IMR-90 (cell line): ENCODE results near the gene DBN1. TPM values are rescaled to one million over a fixed set of nuclear protein-coding genes. Genes with fewer than 3 reads are reported as not detected.

Experiments
- ATAC-seq: fragments of 200-7000 bp; cut with Tn5 transposase; 2 replicates; pipeline ENCODE4 v1.9.1; 2020; ENCODE audit warnings: low read depth, mild to moderate bottlenecking, moderate library complexity
- BruUV-seq: library from RNA; stranded (reverse); fragments of 400-500 nt; replicated peaks from 2 replicates; lab custom pipeline; 2021; lab: Mats Ljungman, UMichigan
- CTCF ChIA-PET: fragments of 300-600 bp; formaldehyde crosslinking; extraction: SDS; loops from one replicate; lab custom pipeline; 2021; ENCODE audit warnings: antibody characterized with exemption; lab: Yijun Ruan, JAX
- POLR2A ChIA-PET: fragments of 300-600 bp; sonication (Branson Sonifier 250); formaldehyde crosslinking; loops from one replicate; lab custom pipeline; 2022; ENCODE audit warnings: antibody characterized with exemption; ENCODE audit not compliant: unreplicated experiment; lab: Charles Lee
- DNase-seq: peaks from one replicate; pipeline ENCODE4 v3.0.0; 2013
- H2AFZ ChIP-seq: replicated peaks from 2 replicates; pipeline ENCODE3; 2013; ENCODE audit warnings: low read length, mild to moderate bottlenecking; ENCODE audit not compliant: poor library complexity
- H2AK5ac ChIP-seq: 2 replicates; pipeline ENCODE4 v1.6.1; 2013; ENCODE audit warnings: low read depth, low read length, inconsistent platforms
- H2AK9ac ChIP-seq: replicated peaks from 2 replicates; pipeline ENCODE3; 2013; ENCODE audit warnings: mild to moderate bottlenecking, low read depth, low read length, moderate library complexity; ENCODE audit not compliant: poor library complexity
- H2BK120ac ChIP-seq: 2 replicates; pipeline ENCODE4 v1.6.1; 2013; ENCODE audit warnings: low read depth, low read length, inconsistent platforms
- H2BK15ac ChIP-seq: 3 replicates; pipeline ENCODE4 v1.6.1; 2013; ENCODE audit warnings: low read depth, low read length, inconsistent platforms
- H2BK20ac ChIP-seq: 2 replicates; pipeline ENCODE4 v1.6.1; 2013; ENCODE audit warnings: low read depth, mild to moderate bottlenecking, inconsistent platforms, low read length, moderate library complexity
- H2BK5ac ChIP-seq: 2 replicates; pipeline ENCODE4 v1.6.1; 2013; ENCODE audit warnings: mild to moderate bottlenecking, low read depth, low read length, inconsistent platforms; ENCODE audit not compliant: poor library complexity, severe bottlenecking
- H3K14ac ChIP-seq: replicated peaks from 2 replicates; pipeline ENCODE4 v1.6.1; 2013; ENCODE audit warnings: low read depth, low read length, inconsistent platforms
- H3K18ac ChIP-seq: 2 replicates; pipeline ENCODE4 v1.6.1; 2013; ENCODE audit warnings: low read depth, low read length, control low read depth
- H3K23ac ChIP-seq: 2 replicates; pipeline ENCODE4 v1.6.1; 2013; ENCODE audit warnings: low read depth, low read length, inconsistent platforms
- H3K27ac ChIP-seq: 2 replicates; pipeline ENCODE4 v1.5.1; 2013; ENCODE audit warnings: mild to moderate bottlenecking, control low read depth, low read length; ENCODE audit not compliant: insufficient read depth
- H3K27me3 ChIP-seq: 2 replicates; pipeline ENCODE4 v1.6.1; 2013; ENCODE audit warnings: low read length; ENCODE audit not compliant: control insufficient read depth, insufficient read depth
- H3K36me3 ChIP-seq: 2 replicates; pipeline ENCODE4 v1.6.1; 2013; ENCODE audit warnings: low read length, mixed read lengths; ENCODE audit not compliant: control insufficient read depth, insufficient read depth
- H3K4ac ChIP-seq: 2 replicates; pipeline ENCODE4 v1.6.1; 2013; ENCODE audit warnings: low read depth, low read length, inconsistent platforms
- H3K4me1 ChIP-seq: 2 replicates; pipeline ENCODE4 v1.6.1; 2013; ENCODE audit warnings: low read length, mixed read lengths; ENCODE audit not compliant: control insufficient read depth, insufficient read depth
- H3K4me2 ChIP-seq: 2 replicates; pipeline ENCODE4 v1.6.1; 2013; ENCODE audit warnings: low read depth, mild to moderate bottlenecking, control low read depth, low read length, moderate library complexity
- H3K4me3 ChIP-seq: 2 replicates; pipeline ENCODE4 v1.5.1; 2013; ENCODE audit warnings: low read depth, mild to moderate bottlenecking, control low read depth, low read length, moderate library complexity; ENCODE audit not compliant: insufficient read depth
- H3K56ac ChIP-seq: 2 replicates; pipeline ENCODE4 v1.6.1; 2013; ENCODE audit warnings: low read length, inconsistent platforms; ENCODE audit not compliant: insufficient read depth; ENCODE audit errors: extremely low read depth
- H3K79me1 ChIP-seq, 2 experiments: 2 replicates each; pipeline ENCODE4 v1.6.1; 2013; ENCODE audit warnings: low read length in 2 of 2, inconsistent platforms in 1 of 2, low read depth in 1 of 2
- H3K9ac ChIP-seq: 2 replicates; pipeline ENCODE4 v1.6.1; 2013; ENCODE audit warnings: low read depth, low read length, control low read depth
- H3K9me1 ChIP-seq: 2 replicates; pipeline ENCODE4 v1.6.1; 2013; ENCODE audit warnings: low read length, inconsistent platforms; ENCODE audit not compliant: insufficient read depth
- H3K9me3 ChIP-seq: 2 replicates; pipeline ENCODE4 v1.6.1; 2013; ENCODE audit warnings: low read length; ENCODE audit not compliant: control insufficient read depth, insufficient read depth
- H4K20me1 ChIP-seq: 2 replicates; pipeline ENCODE4 v1.6.1; 2013; ENCODE audit warnings: low read length, inconsistent platforms; ENCODE audit not compliant: insufficient read depth
- H4K5ac ChIP-seq: 2 replicates; pipeline ENCODE4 v1.6.1; 2013; ENCODE audit warnings: mild to moderate bottlenecking, low read depth, low read length, control low read depth
- H4K8ac ChIP-seq, 2 experiments: 2 replicates each; pipeline ENCODE4 v1.6.1; 2013; ENCODE audit warnings: low read depth in 2 of 2, low read length in 2 of 2, control low read depth in 1 of 2, inconsistent platforms in 1 of 2
- H4K91ac ChIP-seq: 2 replicates; pipeline ENCODE4 v1.6.1; 2013; ENCODE audit warnings: low read depth, low read length, inconsistent platforms; ENCODE audit not compliant: insufficient read depth
- BHLHE40 ChIP-seq: fragments of 150-350 bp; IDR thresholded peaks from 2 replicates; pipeline ENCODE4 v1.6.1; 2016; ENCODE audit warnings: mild to moderate bottlenecking, low read depth, low read length
- CHD1 ChIP-seq: IDR thresholded peaks from 2 replicates; pipeline ENCODE4 v1.6.1; 2012; ENCODE audit warnings: low read depth, low read length, improper control_type of control experiment
- CTCF ChIP-seq: conservative IDR thresholded peaks from 2 replicates; pipeline ENCODE4 v1.5.1; 2012; ENCODE audit warnings: mild to moderate bottlenecking, low read depth, low read length, improper control_type of control experiment
- FOS ChIP-seq: fragments of 150-350 bp; IDR thresholded peaks from 2 replicates; pipeline ENCODE4 v1.6.1; 2016; ENCODE audit warnings: low read depth, low read length
- MAFK ChIP-seq: IDR thresholded peaks from 2 replicates; pipeline ENCODE4 v1.6.1; 2012; ENCODE audit warnings: low read depth, low read length, improper control_type of control experiment
- NFE2L2 ChIP-seq: fragments of 150-350 bp; IDR thresholded peaks from 2 replicates; pipeline ENCODE4 v1.6.1; 2016; ENCODE audit warnings: low read depth, mild to moderate bottlenecking, low read length
- WGBS, 2 experiments: methylation state at CpG; one replicate each; pipeline versions ENCODE4 v1.1.5 to v1.1.7; 2013; ENCODE audit warnings: missing lambda C conversion rate in 2 of 2; ENCODE audit not compliant: insufficient read length in 1 of 2; ENCODE audit errors: extremely low coverage in 2 of 2; 5-methylcytosine and 5-hydroxymethylcytosine counted together
- dilution Hi-C: fragments of 300-500 bp; cut with HindIII; formaldehyde crosslinking; loops from one replicate; pipeline ENCODE4 v1.14.3; 2018; ENCODE audit warnings: low sequenced_read_pairs; ENCODE audit not compliant: unreplicated experiment
- in situ Hi-C: fragments of 300-500 bp; cut with MboI; formaldehyde crosslinking; loops from 3 replicates; pipeline ENCODE4 v1.14.3; 2019; ENCODE audit warnings: low sequenced_read_pairs, inconsistent platforms, mixed read lengths
- intact Hi-C: fragments of 100-400 bp; cut with micrococcal nuclease; formaldehyde crosslinking; loops from 2 replicates; pipeline ENCODE4 v1.10.0; 2022
- polyA plus RNA-seq, 3 experiments: library from polyadenylated mRNA; depleted of rRNA; stranded (reverse); fragments of >200 nt; gene quantifications; 2 replicates each; pipeline ENCODE4 v1.2.3, GENCODE V29; 2012; ENCODE audit warnings: low replicate concordance in 1 of 3
- total RNA-seq: library from RNA; depleted of rRNA; stranded (reverse); fragments of >200 nt; gene quantifications from 2 replicates; pipeline ENCODE4 v1.2.3, GENCODE V29; 2012
- TF ChIP-seq, protein P1 (sequence below): fragments of 150-350 bp; IDR thresholded peaks from 2 replicates; pipeline ENCODE4 v1.6.1; 2017; ENCODE audit warnings: mild to moderate bottlenecking, antibody characterized with exemption, low read length, low read depth

The DBN1 gene
- total and polyA plus RNA-seq, 2 of the 4 experiments (the other 2 are of a cell fraction), result 122 to 187 TPM

DNA sequence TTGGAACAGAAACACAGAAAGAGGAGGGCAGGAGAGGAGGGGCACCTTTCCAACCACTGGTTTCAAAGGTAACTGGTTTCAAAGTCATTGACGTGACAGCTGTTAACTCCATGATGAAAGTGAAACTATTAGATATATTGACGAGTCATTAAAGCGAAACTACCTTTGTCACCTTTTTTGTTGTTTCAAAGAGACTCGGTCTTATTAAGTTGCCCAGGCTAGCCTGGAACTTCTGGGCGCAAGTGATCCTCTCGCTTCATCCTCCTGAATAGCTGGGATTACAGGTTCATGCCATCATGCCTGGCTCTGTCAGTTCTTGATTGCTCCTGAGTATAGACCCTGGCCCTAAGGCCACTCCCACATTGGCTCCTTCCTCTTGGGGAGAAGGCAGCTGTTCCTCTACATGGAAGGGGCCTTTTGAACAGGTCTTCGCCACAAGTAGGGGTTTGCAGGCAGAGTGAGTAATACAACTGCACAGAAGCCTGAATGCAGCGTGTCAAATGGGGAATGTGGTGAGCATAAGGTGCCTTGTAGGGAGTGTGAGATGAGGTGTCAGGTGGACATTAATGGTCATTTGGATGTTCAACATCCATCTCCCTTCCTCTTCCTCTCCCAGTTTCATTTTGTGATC is 60.7 kb downstream of the DBN1 start:
- POLR2A ChIA-PET, result no interaction called here
- 92% methylated on average over 4 of the region's 8 CpGs; no CpG with 5 or more reads in 1 of the 2 experiments for WGBS, 2 experiments
- H3K56ac ChIP-seq, result no peak overlapping the region
- H2BK15ac ChIP-seq, result no peak overlapping the region
- no peak overlapping the region for H2BK120ac ChIP-seq
- H3K9ac ChIP-seq, result no peak overlapping the region
- H3K9me1 ChIP-seq, result no peaks in the 10 kb centered on the region
- no peak overlapping the region for H3K4ac ChIP-seq
- no peak for TF ChIP-seq FOS
- no peak for TF ChIP-seq MAFK
- TF ChIP-seq CHD1, result no peak
- TF ChIP-seq CTCF, result no peak
- no peak for TF ChIP-seq BHLHE40
- TF ChIP-seq, protein P1, sequence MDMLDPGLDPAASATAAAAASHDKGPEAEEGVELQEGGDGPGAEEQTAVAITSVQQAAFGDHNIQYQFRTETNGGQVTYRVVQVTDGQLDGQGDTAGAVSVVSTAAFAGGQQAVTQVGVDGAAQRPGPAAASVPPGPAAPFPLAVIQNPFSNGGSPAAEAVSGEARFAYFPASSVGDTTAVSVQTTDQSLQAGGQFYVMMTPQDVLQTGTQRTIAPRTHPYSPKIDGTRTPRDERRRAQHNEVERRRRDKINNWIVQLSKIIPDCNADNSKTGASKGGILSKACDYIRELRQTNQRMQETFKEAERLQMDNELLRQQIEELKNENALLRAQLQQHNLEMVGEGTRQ, result no peak
- TF ChIP-seq NFE2L2, result no peak
- no peaks in the 10 kb centered on the region for H3K36me3 ChIP-seq
- ATAC-seq, result no peak
- no peak overlapping the region for H3K23ac ChIP-seq
- H2BK5ac ChIP-seq, result no peak overlapping the region
- H3K27me3 ChIP-seq, result peaks cover 20% of the 10 kb centered on the region
- no peaks in the 10 kb centered on the region for H3K79me1 ChIP-seq
- H3K9me3 ChIP-seq, result no peaks in the 10 kb centered on the region
- intact Hi-C loops (no loop called here), in situ Hi-C loops (no loop called here), dilution Hi-C loops (no loop called here)
- H2AK5ac ChIP-seq, result no peak overlapping the region
- no peak overlapping the region for H4K8ac ChIP-seq
- H4K5ac ChIP-seq, result no peak overlapping the region
- no peaks in the 10 kb centered on the region for H4K20me1 ChIP-seq
- no TSS peak for BruUV-seq
- H3K4me1 ChIP-seq, result no peaks in the 10 kb centered on the region
- H4K91ac ChIP-seq, result no peak overlapping the region
- DNase-seq, result no peak
- no peak overlapping the region for H3K14ac ChIP-seq
- H2AFZ ChIP-seq, result no peak overlapping the region
- H3K4me2 ChIP-seq, result no peak overlapping the region
- H3K4me3 ChIP-seq, result no peak overlapping the region
- H2BK20ac ChIP-seq, result no peak overlapping the region
- CTCF ChIA-PET, result no interaction called here
- no peak overlapping the region for H2AK9ac ChIP-seq
- H3K27ac ChIP-seq, result no peak overlapping the region
- H3K18ac ChIP-seq, result no peak overlapping the region
